Esophagus muscularis mucosa (tissue), 4 donors: ENCODE results near the gene PDGFB. TPM values are rescaled to one million over a fixed set of nuclear protein-coding genes. Genes with fewer than 3 reads are reported as not detected.

Experiments used
- DNase-seq: peaks from one replicate; pipeline ENCODE4 v3.0.0-alpha.2; 2017; ENCODE audit errors: extremely low spot score
- H3K27ac ChIP-seq, 4 donors: fragments of 200-600 bp; sonication (generic); replicated peaks in 1 of 4; 1 replicate in 3 of 4; 2 replicates in 1 of 4; pipeline ENCODE4 v1.5.1; 2016 to 2019; ENCODE audit warnings: mild to moderate bottlenecking in 1 of 4
- H3K27me3 ChIP-seq, 4 donors: fragments of 200-600 bp; sonication (generic); one replicate each; pipeline versions ENCODE4 v1.5.1 to v1.6.0; 2016 to 2019
- H3K36me3 ChIP-seq, 4 donors: fragments of 200-600 bp; sonication (generic); one replicate each; pipeline ENCODE4 v1.5.1; 2016 to 2019
- H3K4me1 ChIP-seq, 4 donors: fragments of 200-600 bp; sonication (generic); one replicate each; pipeline ENCODE4 v1.5.1; 2016 to 2019
- H3K4me3 ChIP-seq, 4 donors: fragments of 200-600 bp; sonication (generic); 1 replicate in 2 of 4; 2 replicates in 2 of 4; pipeline ENCODE4 v1.5.1; 2016 to 2019; ENCODE audit warnings: mild to moderate bottlenecking in 4 of 4, moderate library complexity in 1 of 4
- H3K9me3 ChIP-seq, 4 donors: fragments of 200-600 bp; sonication (generic); 1 replicate in 3 of 4; 2 replicates in 1 of 4; pipeline ENCODE4 v1.5.1; 2016 to 2019
- CTCF ChIP-seq, 3 experiments: fragments of 200-600 bp in 2 of 3; fragments of 450-650 bp in 1 of 3; sonication (generic) in 2 of 3; IDR thresholded peaks; one replicate each; pipeline ENCODE4 v1.5.1; 2017 to 2019; ENCODE audit warnings: antibody characterized with exemption in 3 of 3, mild to moderate bottlenecking in 2 of 3, moderate library complexity in 1 of 3
- EP300 ChIP-seq: sonication (generic); formaldehyde crosslinking; IDR thresholded peaks from one replicate; pipeline ENCODE4 v1.6.1; 2017; ENCODE audit warnings: antibody characterized with exemption
- POLR2A ChIP-seq: fragments of 450-650 bp; IDR thresholded peaks from one replicate; pipeline ENCODE4 v1.6.1; 2017; ENCODE audit warnings: antibody characterized with exemption, moderate library complexity, mild to moderate bottlenecking, low read depth
- POLR2AphosphoS5 ChIP-seq, 2 donors: sonication (generic); formaldehyde crosslinking; IDR thresholded peaks; one replicate each; pipeline ENCODE4 v1.6.1; 2017; ENCODE audit warnings: antibody characterized with exemption in 2 of 2
- WGBS: methylation state at CpG from one replicate; pipeline ENCODE4 v1.1.5; 2018; 5-methylcytosine and 5-hydroxymethylcytosine counted together
- intact Hi-C: fragments of 100-400 bp; cut with DNase I; formaldehyde crosslinking; loops from one replicate; pipeline ENCODE4 v1.15.1; 2023
- total RNA-seq, 4 donors: library from RNA; depleted of rRNA; stranded (reverse); fragments of >200 nt; gene quantifications; one replicate each; pipeline versions ENCODE4 v1.1.0 to v1.2.1, GENCODE V29; 2016

PDGFB gene
- total RNA-seq, 4 donors from 2014 or later: 12.3 to 25.4 (median 18.8) TPM

DNA sequence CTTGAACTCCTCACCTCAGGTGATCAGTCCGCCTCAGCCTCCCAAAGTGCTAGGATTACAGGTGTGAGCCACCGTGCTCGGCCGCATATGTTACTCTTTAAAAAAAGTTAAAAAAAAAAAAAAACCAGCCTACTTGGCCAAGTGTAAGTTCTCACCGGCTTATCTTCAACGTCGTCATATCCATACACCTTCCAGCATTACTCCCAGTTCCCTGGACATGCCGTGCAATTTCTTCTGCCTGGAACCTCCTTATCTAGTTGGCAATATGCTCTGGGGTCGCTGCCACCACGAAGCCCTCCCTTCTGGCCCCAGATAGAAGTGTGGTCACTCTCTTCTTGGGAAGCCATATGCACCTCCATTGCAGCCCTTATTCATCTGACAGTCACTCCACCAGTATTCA is 56.0 kb downstream of the PDGFB start:
- Histone ChIP-seq H3K4me3 (no peak overlapping the region), H3K9me3 (no peaks in the 10 kb centered on the region), H3K36me3 (no peaks in the 10 kb centered on the region), H3K27ac (no peak overlapping the region), H3K4me1 (peaks cover 15 to 23% (median 21%) of the 10 kb centered on the region in 4 donors), H3K27me3 (peaks cover 0 to 6% (median 0%) of the 10 kb centered on the region in 4 donors)
- intact Hi-C loops: no loop called here
- DNase-seq: no peak
- TF ChIP-seq CTCF (IDR thresholded peaks at IDR 0.05) (no peak), POLR2A (no peak), EP300 (no peak), POLR2AphosphoS5 (IDR thresholded peaks at IDR 0.05) (no peak)
- WGBS: 86% methylated on average over 10 of the region's 10 CpGs

GRCh38 chr22:39185601-39186012 is 59.2 kb downstream of the PDGFB start:
- TF ChIP-seq CTCF (IDR thresholded peaks at IDR 0.05) (peak; percentile 31 to 36 (median 36)), POLR2AphosphoS5 (IDR thresholded peaks at IDR 0.05) (peak; percentile 69 to 71), POLR2A (no peak), EP300 (peak; percentile 16)
- no peaks in the 10 kb centered on the region for H3K36me3 ChIP-seq
- 63% methylated on average over 10 of the region's 11 CpGs for WGBS
- H3K9me3 ChIP-seq: peaks cover 0 to 7% (median 3%) of the 10 kb centered on the region in 4 donors
- no peak for DNase-seq
- H3K4me1 ChIP-seq: peaks cover 15 to 26% (median 22%) of the 10 kb centered on the region in 4 donors
- intact Hi-C loops: no loop called here
- peaks cover 0 to 3% (median 0%) of the 10 kb centered on the region in 4 donors for H3K27me3 ChIP-seq
- H3K27ac ChIP-seq: peak overlapping the region; percentile 61 to 79 (median 74)
- no peak overlapping the region for H3K4me3 ChIP-seq

GRCh38 chr22:39184586-39185577 is 59.9 kb downstream of the PDGFB start:
- peak overlapping the region in 2 of 4 donors; percentile 9 to 20 for H3K4me3 ChIP-seq
- DNase-seq: no peak
- peaks cover 0 to 7% (median 3%) of the 10 kb centered on the region in 4 donors for H3K9me3 ChIP-seq
- H3K4me1 ChIP-seq: peaks cover 17 to 29% (median 24%) of the 10 kb centered on the region in 4 donors
- TF ChIP-seq EP300 (peak; percentile 34), POLR2AphosphoS5 (IDR thresholded peaks at IDR 0.05) (no peak)
- peak overlapping the region; percentile 61 to 79 (median 74) for H3K27ac ChIP-seq
- WGBS: 62% methylated on average over 12 of the region's 23 CpGs
- no peaks in the 10 kb centered on the region for H3K36me3 ChIP-seq
- no peaks in the 10 kb centered on the region for H3K27me3 ChIP-seq
- intact Hi-C loops: no loop called here

DNA sequence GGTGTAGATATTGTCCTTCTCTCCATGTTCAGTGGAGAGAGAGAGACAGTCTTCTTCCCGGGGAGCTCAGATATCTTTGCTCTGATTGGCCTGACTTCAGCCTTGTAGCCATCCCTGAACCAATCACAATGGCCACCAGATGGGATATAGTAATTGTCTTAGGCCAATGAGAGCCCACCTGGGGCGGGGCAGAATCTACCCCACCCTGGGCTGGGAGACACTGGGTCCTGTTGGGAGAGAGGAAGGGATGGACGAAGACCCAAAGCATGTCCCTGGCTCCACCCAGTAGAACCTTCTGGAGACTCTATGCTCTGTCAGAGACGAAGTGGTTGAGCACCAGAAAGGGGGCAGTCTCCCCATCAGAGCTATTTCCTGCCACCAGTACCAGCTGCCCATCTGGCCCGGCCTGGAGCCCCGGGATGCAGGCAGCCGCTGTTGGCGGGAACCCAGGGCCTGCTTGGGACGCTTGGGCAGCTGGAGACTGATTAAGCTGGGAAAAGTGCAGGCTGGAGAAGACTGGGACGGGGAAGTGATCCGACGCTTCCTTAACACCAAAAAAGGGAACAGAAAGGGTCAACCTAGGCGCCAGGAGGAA is 60.7 kb downstream of the PDGFB start:
- intact Hi-C loops: no loop called here
- Histone ChIP-seq H3K27me3 (no peaks in the 10 kb centered on the region), H3K27ac (peak overlapping the region; percentile 61 to 79 (median 74)), H3K4me3 (peak overlapping the region in 2 of 4 donors; percentile 9 to 20), H3K36me3 (no peaks in the 10 kb centered on the region), H3K4me1 (peaks cover 24 to 37% (median 32%) of the 10 kb centered on the region in 4 donors), H3K9me3 (peaks cover 0 to 7% (median 3%) of the 10 kb centered on the region in 4 donors)
- TF ChIP-seq POLR2AphosphoS5 (IDR thresholded peaks at IDR 0.05): peak; percentile 12 to 68
- no peak for TF ChIP-seq EP300
- no peak for DNase-seq
- 76% methylated on average over 12 of the region's 13 CpGs for WGBS

GRCh38 chr22:39182478-39183030 is 62.2 kb downstream of the PDGFB start:
- peaks cover 35 to 46% (median 42%) of the 10 kb centered on the region in 4 donors for H3K4me1 ChIP-seq
- no peaks in the 10 kb centered on the region for H3K27me3 ChIP-seq
- H3K27ac ChIP-seq: no peak overlapping the region
- H3K9me3 ChIP-seq: peaks cover 0 to 7% (median 3%) of the 10 kb centered on the region in 4 donors
- intact Hi-C loops: no loop called here
- TF ChIP-seq EP300: no peak
- TF ChIP-seq CTCF (IDR thresholded peaks at IDR 0.05): no peak
- TF ChIP-seq POLR2AphosphoS5 (IDR thresholded peaks at IDR 0.05): no peak
- TF ChIP-seq POLR2A: no peak
- no peak overlapping the region for H3K4me3 ChIP-seq
- WGBS: 91% methylated on average over 5 of the region's 6 CpGs
- no peaks in the 10 kb centered on the region for H3K36me3 ChIP-seq
- DNase-seq: no peak
